ENCODE data around the gene FN1. TPM values are rescaled to one million over a fixed set of nuclear protein-coding genes. Genes with fewer than 3 reads are reported as not detected.

Gene FN1
- total and polyA plus RNA-seq, 4 donors = 339 to 1,753 (median 934) TPM

DNA sequence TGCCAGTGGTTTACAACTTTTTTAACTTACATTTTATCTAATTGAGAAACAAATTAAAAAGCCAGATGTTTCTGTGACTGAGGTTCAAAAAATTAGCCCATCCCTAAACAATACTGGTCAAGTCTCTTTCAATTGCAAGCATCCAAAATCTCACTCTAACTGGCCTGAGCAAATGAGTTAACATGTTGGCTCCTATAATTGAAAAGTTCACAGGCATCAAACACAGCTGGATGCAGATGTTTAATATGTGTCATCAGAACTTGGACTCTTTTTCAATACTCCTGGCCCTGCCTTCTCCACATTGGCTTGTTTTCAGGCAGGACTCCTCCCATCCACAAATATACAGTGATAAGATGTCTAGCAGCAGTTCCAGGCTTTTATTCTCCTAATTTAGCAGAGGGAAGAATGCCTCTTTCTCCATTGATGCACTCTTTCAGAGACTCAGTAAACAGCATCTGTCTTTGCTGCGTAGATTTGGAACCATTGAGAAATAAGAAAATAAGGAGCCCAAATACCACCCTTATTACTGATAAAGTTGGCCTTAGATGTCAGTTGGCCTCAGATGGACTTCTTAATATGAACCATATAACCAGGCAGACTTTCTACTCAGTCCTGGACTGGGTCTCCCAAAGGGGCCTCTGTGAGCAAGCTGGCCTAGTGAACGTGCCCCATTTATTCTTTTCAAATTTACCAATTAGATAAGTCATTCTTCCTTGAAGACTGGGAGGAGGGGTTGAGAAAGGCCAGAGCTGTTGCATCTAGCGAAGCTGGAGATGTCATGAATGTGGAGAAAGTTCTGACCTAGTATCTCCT is 30.4 kb upstream of the FN1 start:
- ATAC-seq (ENCODE audit: insufficient read depth, low FRiP score) = peak; percentile 66

DNA sequence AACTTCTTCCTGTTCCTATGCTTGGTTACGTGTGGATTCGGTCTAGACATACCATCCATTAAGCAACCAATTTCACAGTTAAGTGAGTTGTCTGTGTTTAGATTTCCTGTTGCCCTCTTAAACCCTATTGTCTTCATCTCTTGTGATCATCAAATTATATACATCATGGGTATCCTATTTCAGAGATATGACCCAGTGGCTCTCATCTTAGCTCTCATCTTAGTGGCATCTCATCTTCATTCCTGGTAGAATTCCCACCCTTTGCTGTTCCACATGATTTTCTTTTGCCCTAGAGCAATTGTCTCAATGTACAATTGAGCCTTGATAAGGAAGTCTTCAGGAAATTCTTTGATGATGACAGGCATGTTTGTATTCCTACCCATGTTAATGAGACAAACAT is 29.4 kb upstream of the FN1 start:
- Histone ChIP-seq H3K36me3 (ENCODE audit: control insufficient read depth in 4 of 4, insufficient read depth in 4 of 4, low read length in 4 of 4) (no peaks in the 10 kb centered on the region), H3K4me1 (ENCODE audit: control insufficient read depth in 5 of 5, insufficient read depth in 5 of 5, low read length in 5 of 5) (peaks cover 2 to 38% (median 19%) of the 10 kb centered on the region in 5 donors), H3K27me3 (ENCODE audit: control insufficient read depth in 3 of 3, insufficient read depth in 3 of 3, low read length in 2 of 3) (no peaks in the 10 kb centered on the region), H3K9ac (ENCODE audit: insufficient read depth in 1 of 2, low read length in 2 of 2) (no peak overlapping the region), H3K9me3 (ENCODE audit: control insufficient read depth in 4 of 4, insufficient read depth in 3 of 4, low read length in 3 of 4) (no peaks in the 10 kb centered on the region), H3K4me3 (no peak overlapping the region), H3K27ac (ENCODE audit: low read depth in 1 of 2, low read length in 1 of 2) (no peak overlapping the region)
- TF ChIP-seq, protein P1, sequence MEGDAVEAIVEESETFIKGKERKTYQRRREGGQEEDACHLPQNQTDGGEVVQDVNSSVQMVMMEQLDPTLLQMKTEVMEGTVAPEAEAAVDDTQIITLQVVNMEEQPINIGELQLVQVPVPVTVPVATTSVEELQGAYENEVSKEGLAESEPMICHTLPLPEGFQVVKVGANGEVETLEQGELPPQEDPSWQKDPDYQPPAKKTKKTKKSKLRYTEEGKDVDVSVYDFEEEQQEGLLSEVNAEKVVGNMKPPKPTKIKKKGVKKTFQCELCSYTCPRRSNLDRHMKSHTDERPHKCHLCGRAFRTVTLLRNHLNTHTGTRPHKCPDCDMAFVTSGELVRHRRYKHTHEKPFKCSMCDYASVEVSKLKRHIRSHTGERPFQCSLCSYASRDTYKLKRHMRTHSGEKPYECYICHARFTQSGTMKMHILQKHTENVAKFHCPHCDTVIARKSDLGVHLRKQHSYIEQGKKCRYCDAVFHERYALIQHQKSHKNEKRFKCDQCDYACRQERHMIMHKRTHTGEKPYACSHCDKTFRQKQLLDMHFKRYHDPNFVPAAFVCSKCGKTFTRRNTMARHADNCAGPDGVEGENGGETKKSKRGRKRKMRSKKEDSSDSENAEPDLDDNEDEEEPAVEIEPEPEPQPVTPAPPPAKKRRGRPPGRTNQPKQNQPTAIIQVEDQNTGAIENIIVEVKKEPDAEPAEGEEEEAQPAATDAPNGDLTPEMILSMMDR (IDR thresholded peaks at IDR 0.05; ENCODE audit: control extremely low read depth, extremely low read depth) = no peak
- DNase-seq (no peak), ATAC-seq (ENCODE audit: insufficient read depth, low FRiP score) (no peak)
- 52 to 63% methylated on average over 2 of the region's 2 CpGs for WGBS, 2 donors

More for the DNA sequence above, 30.4 kb upstream of the FN1 start:
- 83 to 92% methylated on average over 3 of the region's 3 CpGs for WGBS, 2 donors
- H3K9me3 ChIP-seq (ENCODE audit: control insufficient read depth in 4 of 4, insufficient read depth in 3 of 4, low read length in 3 of 4) = no peaks in the 10 kb centered on the region
- no peak overlapping the region for H3K4me3 ChIP-seq
- TF ChIP-seq, protein P1 (IDR thresholded peaks at IDR 0.05; ENCODE audit: control extremely low read depth, extremely low read depth) = no peak
- H3K9ac ChIP-seq (ENCODE audit: insufficient read depth in 1 of 2, low read length in 2 of 2) = no peak overlapping the region
- peaks cover 2 to 27% (median 19%) of the 10 kb centered on the region in 5 donors for H3K4me1 ChIP-seq (ENCODE audit: control insufficient read depth in 5 of 5, insufficient read depth in 5 of 5, low read length in 5 of 5)
- DNase-seq = peak; percentile 81 to 96 (median 96)
- no peaks in the 10 kb centered on the region for H3K27me3 ChIP-seq (ENCODE audit: control insufficient read depth in 3 of 3, insufficient read depth in 3 of 3, low read length in 2 of 3)
- H3K27ac ChIP-seq (ENCODE audit: low read depth in 1 of 2, low read length in 1 of 2) = peak overlapping the region in 1 of 2 donors; percentile 16
- H3K36me3 ChIP-seq (ENCODE audit: control insufficient read depth in 4 of 4, insufficient read depth in 4 of 4, low read length in 4 of 4) = no peaks in the 10 kb centered on the region

DNA sequence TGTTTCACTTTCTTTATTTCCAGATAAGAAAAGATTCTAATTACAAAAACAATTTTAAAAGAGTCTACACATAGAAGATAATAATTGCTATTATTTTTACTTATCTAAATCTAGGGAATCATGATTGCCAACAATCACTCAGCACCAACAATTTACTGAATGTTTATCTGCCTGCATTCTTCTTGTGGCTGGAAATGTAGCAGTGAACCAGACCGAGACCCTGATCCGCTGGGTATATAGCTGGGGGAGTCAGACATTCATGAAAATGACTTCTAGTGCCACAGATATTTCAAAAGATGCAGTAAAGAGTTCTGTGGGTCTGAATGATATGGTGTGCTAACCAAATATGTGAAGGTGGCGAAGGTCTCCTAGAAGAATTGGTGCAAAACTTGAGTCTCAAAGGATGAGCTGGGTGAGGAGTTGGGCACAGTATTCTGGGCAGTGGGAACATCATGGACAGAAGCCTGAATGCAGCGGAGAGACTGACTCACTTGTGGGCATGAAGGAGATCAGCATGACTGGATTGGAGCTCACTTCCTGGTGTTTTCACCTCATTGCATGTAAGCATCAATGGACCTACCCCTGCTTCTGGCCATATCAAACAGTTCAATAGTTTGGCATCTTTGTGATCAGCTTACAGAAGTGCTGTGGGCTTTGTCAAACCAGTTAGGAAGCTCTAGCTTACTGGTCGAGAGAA is 26.1 kb upstream of the FN1 start:
- ATAC-seq (ENCODE audit: insufficient read depth, low FRiP score) (no peak), DNase-seq (no peak)
- Histone ChIP-seq H3K9me3 (ENCODE audit: control insufficient read depth in 4 of 4, insufficient read depth in 3 of 4, low read length in 3 of 4) (no peaks in the 10 kb centered on the region), H3K27ac (ENCODE audit: low read depth in 1 of 2, low read length in 1 of 2) (no peak overlapping the region), H3K4me1 (ENCODE audit: control insufficient read depth in 5 of 5, insufficient read depth in 5 of 5, low read length in 5 of 5) (peaks cover 2 to 39% (median 15%) of the 10 kb centered on the region in 5 donors), H3K9ac (ENCODE audit: insufficient read depth in 1 of 2, low read length in 2 of 2) (peak overlapping the region in 1 of 2 donors; percentile 32), H3K36me3 (ENCODE audit: control insufficient read depth in 4 of 4, insufficient read depth in 4 of 4, low read length in 4 of 4) (no peaks in the 10 kb centered on the region), H3K4me3 (no peak overlapping the region), H3K27me3 (ENCODE audit: control insufficient read depth in 3 of 3, insufficient read depth in 3 of 3, low read length in 2 of 3) (no peaks in the 10 kb centered on the region)
- WGBS, 2 donors = 85 to 91% methylated on average over 5 of the region's 5 CpGs
- TF ChIP-seq, protein P1 (IDR thresholded peaks at IDR 0.05; ENCODE audit: control extremely low read depth, extremely low read depth) = no peak
